GM18498 (cell line): Measurements from ENCODE around the gene CFAP74.
A peak's percentile ranks its signal among the peaks of the same experiment; 100 is the strongest.

Experiments
- ATAC-seq: cut with Tn5 transposase; IDR thresholded peaks from one replicate; pipeline ENCODE4 v1.9.1; 2021; ENCODE audit warnings: mild to moderate bottlenecking, moderate library complexity; ENCODE audit not compliant: unreplicated experiment

Gene CFAP74

DNA sequence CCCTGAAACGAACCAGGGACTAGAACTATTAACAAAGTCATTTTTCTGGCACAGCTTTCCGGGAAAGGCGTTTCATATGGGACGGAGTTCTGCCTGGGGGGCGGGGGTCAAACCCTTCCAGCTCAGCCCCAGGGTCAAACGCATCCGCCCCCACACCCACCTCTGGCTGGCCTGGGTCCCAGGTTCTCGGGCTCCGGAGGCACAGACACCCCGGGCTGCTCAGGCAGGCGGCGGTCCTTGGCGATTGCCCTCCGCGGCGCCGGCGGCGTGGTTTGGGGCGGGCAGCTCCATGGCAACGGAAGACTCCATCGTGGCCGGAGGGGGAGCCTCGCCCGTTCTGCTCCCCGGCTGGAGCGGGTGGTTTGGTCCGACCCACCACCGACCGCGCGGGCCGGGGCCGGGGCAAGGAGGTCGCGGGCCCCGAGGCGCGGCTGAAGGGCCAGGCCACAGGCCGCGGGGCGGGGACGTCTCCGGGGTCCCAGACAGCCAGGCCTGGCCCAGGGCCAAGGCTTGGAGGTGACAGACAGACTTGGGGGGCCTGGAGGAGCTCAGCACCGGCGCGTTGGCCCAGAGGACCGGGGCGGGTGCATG, at the start of gene CFAP74:
CFAP74 (minus strand) TSS at position 246 of the 591 bp plus-strand sequence. CDS start 12,830 bp downstream, outside the sequence.
- ATAC-seq, result no peak

DNA sequence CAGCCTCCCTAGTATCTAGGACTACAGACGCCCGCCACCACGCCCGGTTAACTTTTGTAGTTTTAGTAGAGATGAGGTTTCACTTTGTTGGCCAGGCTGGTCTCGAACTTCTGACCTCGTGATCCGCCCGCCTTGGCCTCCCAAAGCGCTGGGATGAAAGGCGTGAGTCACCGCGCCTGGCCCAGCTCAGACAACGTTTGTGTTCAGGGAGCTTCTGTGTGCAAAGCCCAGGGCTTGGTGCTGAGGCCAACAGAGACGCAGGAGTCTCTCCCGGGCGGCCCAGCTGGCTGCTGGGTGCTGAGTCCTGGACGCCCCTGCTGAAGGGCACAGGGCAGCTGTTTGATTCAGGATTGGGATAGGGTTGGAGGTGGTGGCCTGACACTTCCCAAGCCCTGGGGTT, 49.6 kb upstream of the CFAP74 start:
- no peak for ATAC-seq

DNA sequence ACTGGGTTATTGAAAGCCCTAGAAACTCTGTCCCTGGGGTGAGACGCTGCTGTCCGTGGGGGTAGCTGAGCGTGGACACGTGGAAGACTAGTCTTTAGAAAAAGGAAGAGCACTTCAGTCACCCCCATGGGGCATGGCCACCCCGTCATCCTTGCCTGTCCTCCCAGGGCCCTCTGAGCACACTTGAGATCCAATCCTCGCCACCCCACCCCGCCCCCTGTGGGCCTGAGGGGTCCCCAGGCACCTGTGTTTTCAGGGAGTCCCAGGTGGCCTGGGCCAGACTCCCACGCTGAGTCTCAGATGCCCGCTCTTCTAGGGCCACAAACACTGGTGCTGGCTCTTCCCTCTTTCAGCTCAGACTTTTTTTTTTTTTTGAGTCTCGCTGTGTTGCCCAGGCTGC, 49.2 kb upstream of the CFAP74 start:
- no peak for ATAC-seq

DNA sequence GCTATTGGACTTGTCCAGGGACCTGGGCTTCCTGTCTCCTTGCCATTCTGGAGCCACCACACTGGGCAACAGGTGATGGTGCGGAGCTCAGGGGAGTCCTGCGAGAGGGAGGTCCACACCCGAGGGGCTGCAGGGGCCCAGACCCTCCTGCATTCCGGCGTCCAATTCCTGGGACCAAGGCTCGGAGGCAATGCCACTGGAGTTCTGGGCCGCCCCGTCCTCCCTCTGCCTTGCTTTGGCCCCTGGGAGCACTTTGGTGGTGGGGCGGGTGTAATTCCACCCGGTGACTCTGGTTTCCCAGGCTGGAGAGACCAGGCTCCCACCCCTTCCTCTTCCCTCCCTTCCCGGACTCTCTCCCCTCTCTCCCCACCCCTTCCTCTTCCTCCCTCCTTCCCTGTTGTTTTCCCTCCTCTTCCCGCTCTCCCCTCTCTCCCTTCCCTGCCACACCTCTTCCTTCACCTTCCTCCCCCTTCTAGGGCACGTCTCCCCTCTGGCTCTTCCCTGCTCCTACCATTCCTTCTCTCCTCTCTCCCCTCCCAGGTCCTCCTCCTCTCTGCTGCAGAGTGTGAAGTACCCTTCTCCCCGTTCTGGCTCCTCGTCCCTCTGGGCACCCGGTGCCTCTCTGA, 48.6 kb upstream of the CFAP74 start:
- no peak for ATAC-seq

- no peak for ATAC-seq
Measured at GRCh38 chr1:2050793-2051682, 47.5 kb upstream of the CFAP74 start.

GRCh38 chr1:2050461-2050792, 46.8 kb upstream of the CFAP74 start:
- peak; percentile 19 for ATAC-seq

DNA sequence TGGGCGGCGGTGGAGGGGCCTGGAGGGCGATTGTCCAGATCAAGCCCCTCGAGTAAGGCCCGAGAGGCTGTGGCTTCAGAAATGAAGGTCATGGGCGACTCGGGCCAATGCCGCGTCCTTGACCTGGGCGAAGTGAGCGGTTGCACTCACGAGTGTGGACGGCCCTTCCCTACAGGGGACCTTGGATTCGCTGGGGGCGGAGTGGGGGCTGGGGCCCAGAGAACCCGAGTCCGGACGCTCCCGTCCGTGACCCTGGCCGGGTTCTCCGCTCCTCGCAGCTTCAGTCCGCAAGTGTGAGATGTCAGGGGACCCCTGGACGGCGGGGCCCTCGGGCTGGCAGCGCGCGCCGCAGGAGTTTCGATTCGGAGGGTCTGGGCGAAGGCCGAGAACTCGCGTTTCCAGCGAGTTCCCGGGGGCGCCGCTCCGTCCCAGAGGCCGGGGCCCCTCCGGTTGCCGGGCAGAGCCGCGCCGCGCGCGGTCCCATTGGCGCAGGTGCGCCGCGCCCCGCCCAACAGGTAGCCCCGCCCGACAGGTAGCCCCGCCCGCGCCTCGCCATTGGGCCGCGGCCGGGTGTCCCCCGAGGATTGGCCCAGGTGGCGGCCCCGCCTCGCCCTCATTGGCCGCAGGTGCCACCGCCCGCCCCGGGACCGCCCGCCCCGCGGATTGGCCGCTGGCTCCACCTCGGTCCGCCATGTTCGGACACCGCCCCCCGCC, 46.3 kb upstream of the CFAP74 start, which contains the start of gene PRKCZ:
PRKCZ (plus strand) TSS at position 694 of the 714 bp plus-strand sequence. CDS start 220 bp downstream, outside the sequence.
- peak; percentile 68 for ATAC-seq

DNA sequence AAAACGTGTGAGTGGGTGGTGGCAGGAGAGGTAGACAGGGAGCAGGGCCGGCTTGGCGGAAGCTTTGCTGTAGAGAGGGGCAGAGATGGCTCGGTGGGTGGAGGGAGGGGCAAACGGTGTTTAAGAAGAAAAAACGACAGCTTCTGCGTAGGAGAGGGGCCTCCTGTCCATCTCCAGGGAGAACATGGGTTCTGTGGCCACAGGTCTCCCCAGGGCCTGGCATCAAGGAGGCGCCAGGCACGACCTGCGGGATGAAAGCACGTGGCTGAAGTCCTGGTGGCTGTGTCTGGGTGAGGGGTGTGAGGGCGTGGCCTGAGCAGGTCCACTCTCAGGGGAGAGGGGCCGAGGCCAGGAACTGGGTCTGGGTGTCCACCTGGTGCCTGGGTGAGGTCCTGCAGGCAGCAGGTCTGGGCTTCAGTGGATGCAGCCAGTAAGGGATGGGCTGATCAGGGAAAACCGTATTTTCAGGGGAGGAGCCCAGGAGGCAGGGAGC, 45.7 kb upstream of the CFAP74 start:
- ATAC-seq, result no peak

DNA sequence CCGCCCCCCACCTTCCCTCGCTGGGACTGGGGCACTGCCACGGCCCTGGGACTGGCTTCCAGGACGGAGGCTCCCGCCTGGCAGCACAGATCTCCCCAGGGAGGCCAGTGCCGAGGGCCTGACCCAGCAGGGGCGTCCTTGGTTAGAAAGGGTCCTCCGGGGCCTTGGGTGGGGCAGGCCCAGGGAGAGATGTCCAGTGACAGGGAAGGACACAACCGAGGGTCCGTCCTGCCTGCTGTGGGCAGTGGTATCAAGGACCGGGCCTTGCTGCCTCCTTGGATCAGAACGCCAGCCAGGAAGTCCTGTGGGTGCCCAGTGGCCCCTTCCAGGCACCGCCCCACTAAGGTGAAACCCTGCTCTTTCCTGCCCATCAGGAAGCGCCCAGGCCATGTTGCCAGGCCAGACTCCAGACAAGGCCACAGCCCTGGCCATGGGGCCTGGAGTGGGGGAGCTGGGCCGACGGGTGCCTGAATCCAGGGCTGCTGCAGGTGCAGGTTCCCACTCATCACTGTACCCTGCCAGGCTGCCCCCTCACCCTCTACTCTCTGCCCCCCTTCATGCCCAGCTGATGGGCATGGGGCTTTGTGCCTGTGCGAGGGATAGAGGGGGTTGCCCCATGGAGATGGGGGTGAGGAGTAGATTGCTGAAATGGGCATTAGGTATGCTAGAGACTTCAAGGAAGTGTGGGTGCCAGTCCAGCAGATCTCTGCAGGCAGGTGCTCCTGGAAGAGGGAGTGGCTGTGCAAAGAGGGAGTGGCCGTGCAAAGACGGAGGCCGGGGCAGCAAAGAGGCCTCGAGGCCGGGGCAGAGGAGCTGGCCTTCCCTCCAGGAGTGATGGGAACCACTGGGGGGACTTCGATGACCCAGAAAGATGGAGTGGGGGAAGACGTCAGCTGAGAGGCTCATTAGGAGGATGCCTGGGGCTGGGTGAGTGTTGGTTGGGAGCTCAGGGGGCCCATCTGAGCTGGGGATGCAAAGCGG, 44.5 kb upstream of the CFAP74 start:
- ATAC-seq, result no peak

GRCh38 chr1:2046953-2047748, 43.6 kb upstream of the CFAP74 start:
- ATAC-seq, result no peak

GRCh38 chr1:2046174-2046917, 42.8 kb upstream of the CFAP74 start:
- no peak for ATAC-seq

DNA sequence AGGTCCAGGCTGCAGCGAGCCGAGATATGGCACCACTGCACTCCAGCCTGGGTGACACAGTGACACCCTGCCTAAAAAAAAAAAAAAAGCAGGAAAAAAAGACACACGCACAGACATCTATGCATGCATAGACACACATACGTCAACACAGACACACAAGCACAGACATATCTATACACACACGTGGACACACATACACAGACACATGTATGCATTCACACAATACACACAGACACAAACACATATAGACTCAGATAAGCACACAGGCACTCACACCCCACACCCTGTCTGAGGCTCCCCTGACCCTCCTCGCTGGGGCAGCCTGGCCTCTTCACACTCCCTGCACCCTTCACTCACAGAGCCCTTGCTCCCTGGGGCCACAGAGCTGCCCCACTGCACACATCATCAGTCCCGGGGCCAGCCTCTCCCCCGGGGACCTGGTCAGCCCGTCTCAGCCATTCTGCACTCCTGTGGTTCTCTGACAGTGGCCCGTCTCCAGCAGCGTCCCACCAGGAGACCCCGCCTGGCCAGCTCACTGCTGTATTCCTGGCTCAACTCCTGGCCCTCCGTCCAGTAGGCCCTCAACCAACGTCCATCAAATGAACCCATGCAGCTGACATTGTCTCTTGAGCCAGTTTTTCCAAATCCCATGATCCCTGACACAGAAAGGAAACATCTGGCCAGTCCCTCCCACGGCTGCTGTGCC, 42.0 kb upstream of the CFAP74 start:
- no peak for ATAC-seq

DNA sequence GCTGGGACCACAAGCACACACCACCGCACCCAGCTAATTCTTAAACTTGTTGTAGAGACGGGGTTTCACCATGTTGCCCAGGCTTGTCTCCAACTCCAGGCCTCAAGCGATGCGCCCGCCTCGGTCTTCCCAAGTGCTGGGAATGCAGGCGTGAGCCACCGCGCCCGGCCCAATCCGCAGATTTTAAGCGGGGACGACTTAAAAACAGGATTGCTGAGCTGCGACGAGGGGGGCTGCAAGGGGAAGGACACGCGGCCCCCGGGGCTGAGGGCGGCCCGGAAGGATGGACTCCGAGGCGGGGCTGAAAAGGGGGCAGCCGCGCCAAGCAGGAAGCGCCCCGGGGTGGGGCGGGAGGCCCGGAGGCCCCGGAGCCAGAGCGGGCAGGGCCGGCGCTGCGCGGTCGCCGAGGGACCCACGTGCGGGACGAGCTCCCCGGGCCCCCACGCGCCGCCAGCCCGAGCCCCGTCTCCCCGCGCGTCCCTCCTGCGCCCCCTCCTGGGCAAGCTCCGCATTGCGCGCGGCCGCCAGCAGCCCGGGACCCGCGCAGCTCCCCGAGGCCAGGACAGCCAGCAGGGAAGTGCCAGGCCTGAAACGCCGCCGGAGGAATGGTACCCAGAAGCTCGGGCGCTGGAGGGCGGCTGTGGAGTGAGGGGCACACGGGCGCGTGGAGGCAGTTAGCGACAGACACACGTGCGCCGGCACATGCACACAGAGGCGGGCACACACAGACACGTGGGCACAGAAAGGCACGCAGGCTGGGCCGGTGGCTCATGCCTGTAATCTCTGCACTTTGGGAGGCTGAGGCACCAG, 41.1 kb upstream of the CFAP74 start:
- ATAC-seq, result no peak

DNA sequence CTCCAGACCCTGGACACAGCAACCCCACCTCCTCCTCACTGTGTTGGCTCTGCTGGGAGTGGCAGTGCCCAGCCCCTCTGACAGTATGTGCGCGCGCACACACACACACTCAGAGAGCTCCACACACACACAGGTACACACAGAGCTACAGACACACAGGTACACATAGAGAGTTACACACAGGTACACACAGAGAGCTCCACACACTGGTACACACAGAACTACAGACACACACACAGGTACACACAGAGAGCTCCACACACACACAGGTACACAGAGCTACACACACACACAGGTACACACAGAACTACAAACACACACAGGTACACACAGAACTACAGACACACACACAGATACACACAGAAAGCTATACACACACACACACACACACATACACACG, 40.3 kb upstream of the CFAP74 start:
- no peak for ATAC-seq

DNA sequence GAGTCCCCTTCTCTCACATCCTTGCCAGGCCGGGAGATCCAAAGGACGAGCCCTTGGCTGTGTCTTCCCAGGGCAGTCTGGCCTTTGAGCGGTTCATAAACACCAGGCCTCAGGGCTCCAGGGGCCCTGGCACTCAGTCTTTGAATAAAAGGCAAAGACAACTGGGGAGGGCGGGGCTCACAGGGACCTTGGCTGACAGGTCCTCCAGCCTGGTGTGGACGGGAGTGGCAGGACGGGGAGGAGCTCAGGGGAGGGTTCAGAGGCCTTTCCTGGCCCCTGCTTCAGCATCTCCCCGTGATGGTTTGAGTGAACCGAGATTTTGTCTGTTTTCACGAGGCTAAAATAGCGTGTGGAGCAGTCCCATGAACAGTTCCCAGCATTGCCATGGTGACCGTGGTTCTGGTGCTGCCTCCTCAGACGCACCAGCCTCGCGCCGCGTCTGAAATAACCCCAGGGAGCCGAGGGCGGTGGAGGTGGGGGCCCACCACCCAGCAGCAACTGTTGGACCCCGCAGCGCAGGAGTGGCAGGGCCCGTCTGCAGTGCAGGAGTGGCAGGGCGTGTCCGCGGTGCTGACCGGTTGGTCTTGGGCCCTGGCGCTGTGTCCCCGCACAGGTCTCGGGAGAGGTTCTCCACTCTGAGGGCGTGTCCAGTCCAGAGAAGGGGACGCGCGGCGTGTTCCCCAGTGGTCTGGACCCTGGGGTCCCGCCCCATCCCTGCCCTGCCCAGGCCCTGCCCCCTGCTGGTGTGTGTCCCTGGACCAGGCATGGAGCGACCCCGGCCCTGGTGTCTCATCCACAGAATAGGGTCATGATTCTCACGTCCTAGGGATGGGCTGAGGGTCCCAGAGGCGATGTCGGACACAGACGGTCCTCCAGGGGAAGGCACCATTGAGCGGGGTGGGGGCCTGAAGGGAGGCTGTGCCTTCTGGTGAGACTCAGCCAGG, 39.5 kb upstream of the CFAP74 start:
- no peak for ATAC-seq

- no peak for ATAC-seq
Measured at GRCh38 chr1:2041887-2042286, 38.3 kb upstream of the CFAP74 start.
